WERI-Rb-1 (cell line): ENCODE measurements around the gene TLN1.

Source experiments
- DNase-seq: peaks from one replicate; pipeline ENCODE4 v3.0.0-alpha.2; 2020
- H3K27ac ChIP-seq: fragments of 250-450 bp; sonication (Bioruptor Pico); 2 replicates; pipeline ENCODE4 v1.5.1; 2020; ENCODE audit warnings: mild to moderate bottlenecking, moderate library complexity
- H3K27me3 ChIP-seq: fragments of 250-450 bp; sonication (Bioruptor Pico); 2 replicates; pipeline ENCODE4 v1.5.1; 2021; ENCODE audit warnings: mild to moderate bottlenecking, low read depth, moderate library complexity; ENCODE audit not compliant: insufficient read depth, severe bottlenecking
- H3K36me3 ChIP-seq: fragments of 250-450 bp; sonication (Bioruptor Pico); 2 replicates; pipeline ENCODE4 v1.5.1; 2020; ENCODE audit warnings: mild to moderate bottlenecking, moderate library complexity
- H3K4me3 ChIP-seq: 2 replicates; pipeline ENCODE4 v1.5.1; 2011; ENCODE audit warnings: low read depth, mild to moderate bottlenecking, control low read depth, low read length
- H3K9me3 ChIP-seq: fragments of 250-450 bp; sonication (Bioruptor Pico); 2 replicates; pipeline ENCODE4 v1.5.1; 2021; ENCODE audit warnings: mild to moderate bottlenecking, moderate library complexity; ENCODE audit not compliant: severe bottlenecking
- TF ChIP-seq, protein P1 (sequence below): IDR thresholded peaks from 2 replicates; pipeline ENCODE4 v1.5.1; 2011; ENCODE audit warnings: low read depth, mild to moderate bottlenecking, control low read depth, inconsistent platforms, low read length

The TLN1 gene

DNA sequence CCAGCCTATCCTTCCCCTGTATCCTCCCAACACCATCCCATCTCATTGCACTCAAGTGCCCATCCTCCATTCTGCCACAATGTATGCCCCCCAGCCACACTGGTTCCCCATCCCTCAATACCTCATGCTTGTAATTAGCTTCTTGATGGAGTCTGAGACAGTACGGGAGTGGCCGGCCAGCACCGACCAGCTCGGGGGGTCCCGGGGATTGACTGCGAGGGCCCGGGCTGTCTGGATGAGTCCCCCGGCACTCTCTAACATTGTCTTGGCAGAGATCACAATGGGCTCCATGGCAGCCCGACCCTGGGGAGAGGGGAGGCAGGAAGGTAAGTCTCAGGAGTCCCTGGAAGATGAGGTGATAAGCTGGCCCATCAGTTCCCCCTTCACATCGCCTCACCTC, 25.0 kb downstream of the TLN1 start:
- H3K4me3 ChIP-seq: no peak overlapping the region
- TF ChIP-seq, protein P1, sequence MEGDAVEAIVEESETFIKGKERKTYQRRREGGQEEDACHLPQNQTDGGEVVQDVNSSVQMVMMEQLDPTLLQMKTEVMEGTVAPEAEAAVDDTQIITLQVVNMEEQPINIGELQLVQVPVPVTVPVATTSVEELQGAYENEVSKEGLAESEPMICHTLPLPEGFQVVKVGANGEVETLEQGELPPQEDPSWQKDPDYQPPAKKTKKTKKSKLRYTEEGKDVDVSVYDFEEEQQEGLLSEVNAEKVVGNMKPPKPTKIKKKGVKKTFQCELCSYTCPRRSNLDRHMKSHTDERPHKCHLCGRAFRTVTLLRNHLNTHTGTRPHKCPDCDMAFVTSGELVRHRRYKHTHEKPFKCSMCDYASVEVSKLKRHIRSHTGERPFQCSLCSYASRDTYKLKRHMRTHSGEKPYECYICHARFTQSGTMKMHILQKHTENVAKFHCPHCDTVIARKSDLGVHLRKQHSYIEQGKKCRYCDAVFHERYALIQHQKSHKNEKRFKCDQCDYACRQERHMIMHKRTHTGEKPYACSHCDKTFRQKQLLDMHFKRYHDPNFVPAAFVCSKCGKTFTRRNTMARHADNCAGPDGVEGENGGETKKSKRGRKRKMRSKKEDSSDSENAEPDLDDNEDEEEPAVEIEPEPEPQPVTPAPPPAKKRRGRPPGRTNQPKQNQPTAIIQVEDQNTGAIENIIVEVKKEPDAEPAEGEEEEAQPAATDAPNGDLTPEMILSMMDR: no peak
- no peaks in the 10 kb centered on the region for H3K9me3 ChIP-seq
- no peaks in the 10 kb centered on the region for H3K27me3 ChIP-seq
- H3K36me3 ChIP-seq: peaks cover 92% of the 10 kb centered on the region
- no peak for DNase-seq
- no peak overlapping the region for H3K27ac ChIP-seq

DNA sequence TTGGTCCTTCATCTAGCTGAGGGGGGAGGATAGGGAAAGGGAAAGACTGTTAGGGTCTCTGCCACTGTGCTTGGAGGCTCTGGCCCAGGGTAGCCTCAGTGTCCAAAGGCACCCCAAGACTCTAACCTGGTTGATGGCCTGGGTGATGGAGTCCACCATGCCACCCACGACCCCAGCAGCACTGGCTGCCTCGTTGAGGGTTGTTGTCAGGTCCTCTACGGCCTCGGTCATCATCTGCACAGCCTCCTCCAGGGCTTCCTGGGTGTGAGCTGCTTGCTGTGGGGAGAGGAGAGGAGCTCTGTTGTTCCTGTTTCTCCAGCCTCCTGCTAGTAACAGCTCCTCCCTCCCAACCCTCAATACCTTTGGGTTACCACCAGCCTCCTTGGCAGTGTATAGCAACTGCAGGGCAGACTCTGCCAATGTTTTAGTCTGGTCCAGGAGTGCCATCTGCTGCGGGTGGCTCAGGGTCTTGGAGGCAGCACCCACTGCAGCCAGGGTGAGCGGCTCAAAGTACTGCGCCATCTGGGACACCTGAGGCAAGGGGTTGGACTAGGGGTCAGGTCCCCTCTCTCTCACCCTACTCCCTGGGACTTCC, 26.1 kb downstream of the TLN1 start:
- no peaks in the 10 kb centered on the region for H3K9me3 ChIP-seq
- no peaks in the 10 kb centered on the region for H3K27me3 ChIP-seq
- H3K4me3 ChIP-seq: no peak overlapping the region
- DNase-seq: no peak
- TF ChIP-seq, protein P1: no peak
- no peak overlapping the region for H3K27ac ChIP-seq
- peaks cover 93% of the 10 kb centered on the region for H3K36me3 ChIP-seq

DNA sequence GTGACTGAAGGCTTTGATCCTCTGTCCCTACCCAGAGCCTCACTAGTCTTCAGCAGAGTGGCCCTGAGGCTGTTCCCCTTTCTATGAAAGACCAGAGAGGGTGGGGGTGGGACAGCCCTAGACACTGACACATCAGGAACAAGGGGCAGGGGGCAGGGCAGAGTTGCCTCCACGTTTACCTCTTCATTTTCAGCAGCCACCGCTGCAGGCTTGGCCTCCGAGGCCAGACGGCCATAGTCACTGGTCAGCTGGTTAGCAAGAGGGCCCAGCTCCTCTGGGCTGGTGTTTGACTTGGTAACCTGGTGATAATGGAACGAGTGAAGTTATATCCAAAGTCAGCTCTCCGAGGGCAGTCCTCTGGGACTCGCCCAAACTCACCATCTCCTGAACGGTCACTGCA, 26.6 kb downstream of the TLN1 start:
- Histone ChIP-seq H3K27me3 (no peaks in the 10 kb centered on the region), H3K36me3 (peaks cover 93% of the 10 kb centered on the region), H3K9me3 (no peaks in the 10 kb centered on the region), H3K27ac (no peak overlapping the region), H3K4me3 (no peak overlapping the region)
- no peak for DNase-seq
- TF ChIP-seq, protein P1: no peak

DNA sequence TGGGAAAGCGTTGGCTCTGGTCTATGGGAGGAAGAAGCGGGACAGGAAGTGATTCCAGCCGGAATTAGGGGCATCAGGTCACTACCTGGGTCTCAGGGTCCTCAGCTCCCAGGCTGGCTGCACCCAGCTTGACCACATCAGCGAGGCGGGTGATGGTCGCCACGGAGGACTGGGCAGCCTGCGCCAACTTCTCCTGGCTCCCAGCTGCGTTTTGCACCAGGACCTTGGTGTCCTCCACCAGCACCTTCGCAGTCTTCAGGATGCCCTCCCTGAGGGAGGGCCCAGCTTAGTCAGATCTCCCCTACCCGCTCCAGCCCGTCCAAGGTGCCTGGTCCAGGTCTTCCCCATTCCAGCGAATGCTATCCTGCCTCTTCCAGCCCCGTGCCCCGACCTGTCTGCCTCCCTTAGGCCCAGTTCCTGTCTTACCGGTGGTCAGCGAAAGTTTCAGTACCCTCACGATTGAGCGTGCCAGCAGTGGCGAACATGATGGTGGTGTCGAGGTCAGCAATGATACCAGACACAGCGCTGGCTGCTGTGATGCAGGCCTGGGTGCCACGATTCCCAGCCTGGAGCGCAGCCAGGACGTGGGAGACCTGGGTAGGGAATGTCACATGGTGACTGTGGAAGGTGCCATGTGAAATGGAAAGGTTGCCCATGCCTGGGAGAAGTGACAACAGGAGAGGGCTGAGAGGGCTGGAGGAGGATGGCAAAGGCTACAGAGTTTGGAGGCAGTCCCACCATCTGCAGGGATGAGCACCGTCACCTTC, 27.9 kb downstream of the TLN1 start:
- Histone ChIP-seq H3K4me3 (no peak overlapping the region), H3K36me3 (peaks cover 94% of the 10 kb centered on the region), H3K27ac (no peak overlapping the region), H3K27me3 (no peaks in the 10 kb centered on the region), H3K9me3 (no peaks in the 10 kb centered on the region)
- TF ChIP-seq, protein P1: no peak
- no peak for DNase-seq

DNA sequence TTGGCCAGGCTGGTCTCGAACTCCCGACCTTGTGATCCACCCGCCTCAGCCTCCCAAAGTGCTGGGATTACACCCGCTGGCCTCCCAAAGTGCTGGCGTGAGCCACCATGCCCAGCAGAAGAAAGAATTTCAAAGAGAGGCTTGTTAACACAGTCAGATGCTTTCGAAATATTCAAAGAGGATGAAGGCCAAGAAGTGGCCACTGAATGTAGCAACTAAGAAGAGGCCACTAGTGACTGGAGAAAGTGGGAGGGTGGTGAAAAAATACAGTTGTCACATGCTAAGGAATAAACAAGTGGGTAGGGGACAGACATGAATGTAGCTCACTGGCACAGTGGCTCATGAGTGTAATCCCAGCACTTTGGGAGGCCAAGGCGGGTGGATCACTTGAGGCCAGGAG, 29.3 kb downstream of the TLN1 start:
- H3K36me3 ChIP-seq: peaks cover 91% of the 10 kb centered on the region
- TF ChIP-seq, protein P1: no peak
- H3K27ac ChIP-seq: no peak overlapping the region
- no peaks in the 10 kb centered on the region for H3K9me3 ChIP-seq
- no peaks in the 10 kb centered on the region for H3K27me3 ChIP-seq
- no peak overlapping the region for H3K4me3 ChIP-seq
- no peak for DNase-seq
